Mesenteric fat pad (tissue), 1 donor: ENCODE data around the gene SH3BP1. TPM values are rescaled to one million over a fixed set of nuclear protein-coding genes. Genes with fewer than 3 reads are reported as not detected.
"Not testable (repeated sequence)": the region's sequence is repeated elsewhere in the genome, so short reads cannot be mapped to it uniquely, and the experiment has no call there.

ENCODE experiments used
- DNase-seq: peaks from one replicate; pipeline ENCODE4 v3.0.0-alpha.2; 2020; ENCODE audit warnings: low spot score
- total RNA-seq: library from RNA; stranded (reverse); fragmentation: NEBNext Ultra II Directional; extraction: Animal tissue kit (Norgen Biotek cat#: 25700); gene quantifications from one replicate; pipeline ENCODE4 v1.2.1, GENCODE V29; 2021
- donor health status: DM: yes; HTN: yes; CAD: no.

SH3BP1 gene
- total RNA-seq, 1 donor from 2014 or later = 15.0 TPM

DNA sequence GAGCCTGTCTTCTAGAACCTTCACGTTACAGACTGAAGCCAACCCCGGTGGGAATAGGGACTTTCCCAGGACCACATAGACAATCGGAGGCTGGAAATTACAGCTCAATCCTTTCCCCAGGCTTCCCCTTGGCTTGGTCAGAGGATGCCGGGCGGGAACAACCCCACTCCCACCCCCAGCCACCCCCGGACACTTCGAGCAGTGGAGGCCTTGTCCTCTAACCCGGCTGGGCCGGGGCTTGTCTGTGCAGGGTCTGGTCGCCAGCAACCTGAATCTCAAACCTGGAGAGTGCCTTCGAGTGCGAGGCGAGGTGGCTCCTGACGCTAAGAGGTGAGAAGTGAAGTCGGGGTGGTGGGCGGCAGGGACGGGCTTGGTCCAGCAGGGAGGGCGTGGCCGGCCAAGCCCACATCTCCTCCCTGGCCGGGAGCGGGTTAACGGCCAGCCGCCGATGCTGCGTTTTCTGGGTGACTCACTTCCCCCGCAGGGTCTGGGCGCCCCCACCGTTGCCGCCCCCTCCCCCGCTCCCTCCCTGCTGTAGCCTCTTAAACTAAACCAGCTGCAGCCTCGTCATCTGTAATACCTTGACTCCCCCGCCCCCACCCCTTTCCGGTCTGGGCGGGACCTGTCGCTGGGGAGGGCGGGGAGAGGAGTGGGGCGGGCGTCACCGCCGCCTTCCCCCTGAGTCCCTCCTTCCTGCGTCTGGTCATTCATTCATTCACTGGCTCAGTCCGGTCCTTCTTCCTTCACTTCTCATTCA lies 37.4 kb downstream of the SH3BP1 start:
- peak; percentile 94 for DNase-seq

DNA sequence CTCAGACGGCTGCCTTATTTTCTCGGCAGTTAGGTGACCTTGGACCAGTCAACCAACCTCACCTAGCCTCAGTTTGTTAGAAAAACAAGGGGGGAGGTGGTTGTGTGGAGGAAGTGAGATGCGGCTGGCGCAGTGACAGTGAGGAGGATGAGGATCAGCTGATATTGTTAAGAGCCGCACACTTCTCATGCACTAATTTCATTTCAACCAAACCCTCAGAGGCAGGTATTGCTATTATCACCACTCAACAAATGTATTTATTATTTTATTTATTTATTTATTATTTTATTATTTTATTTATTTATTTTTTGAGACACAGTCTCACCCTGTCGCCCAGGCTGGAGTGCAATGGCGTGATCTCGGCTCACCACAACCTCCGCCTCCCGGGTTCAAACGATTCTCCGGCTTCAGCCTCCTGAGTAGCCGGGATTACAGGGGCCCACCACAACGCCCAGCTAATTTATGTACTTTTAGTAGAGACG lies 38.1 kb downstream of the SH3BP1 start:
- DNase-seq = no peak

- DNase-seq = no peak
Measured at GRCh38 chr22:37678372-37678771, 38.9 kb downstream of the SH3BP1 start.

DNA sequence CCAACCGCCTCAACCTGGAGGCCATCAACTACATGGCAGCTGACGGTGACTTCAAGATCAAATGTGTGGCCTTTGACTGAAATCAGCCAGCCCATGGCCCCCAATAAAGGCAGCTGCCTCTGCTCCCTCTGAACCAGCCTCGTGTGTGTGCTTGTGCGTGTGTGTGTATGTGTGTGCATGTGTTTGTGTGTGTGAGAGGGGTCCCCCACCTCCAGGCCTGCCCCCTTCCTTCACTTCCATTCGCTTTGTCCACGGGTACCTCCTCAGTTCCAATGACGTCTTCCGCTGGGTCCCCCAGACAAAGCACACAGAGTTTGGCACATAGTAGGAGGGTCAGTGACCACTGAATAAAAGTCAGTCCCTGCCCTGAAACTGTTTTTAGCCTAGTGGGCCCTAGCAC lies 40.2 kb downstream of the SH3BP1 start:
- no peak for DNase-seq

- DNase-seq = no peak
Measured at GRCh38 chr22:37680191-37680851, 40.9 kb downstream of the SH3BP1 start.

- no peak for DNase-seq
Measured at GRCh38 chr22:37681001-37681424, 41.5 kb downstream of the SH3BP1 start.

GRCh38 chr22:37681556-37682049 lies 42.1 kb downstream of the SH3BP1 start:
- peak; percentile 92 for DNase-seq

- DNase-seq = no peak
Measured at GRCh38 chr22:37684803-37685615, 45.5 kb downstream of the SH3BP1 start.

DNA sequence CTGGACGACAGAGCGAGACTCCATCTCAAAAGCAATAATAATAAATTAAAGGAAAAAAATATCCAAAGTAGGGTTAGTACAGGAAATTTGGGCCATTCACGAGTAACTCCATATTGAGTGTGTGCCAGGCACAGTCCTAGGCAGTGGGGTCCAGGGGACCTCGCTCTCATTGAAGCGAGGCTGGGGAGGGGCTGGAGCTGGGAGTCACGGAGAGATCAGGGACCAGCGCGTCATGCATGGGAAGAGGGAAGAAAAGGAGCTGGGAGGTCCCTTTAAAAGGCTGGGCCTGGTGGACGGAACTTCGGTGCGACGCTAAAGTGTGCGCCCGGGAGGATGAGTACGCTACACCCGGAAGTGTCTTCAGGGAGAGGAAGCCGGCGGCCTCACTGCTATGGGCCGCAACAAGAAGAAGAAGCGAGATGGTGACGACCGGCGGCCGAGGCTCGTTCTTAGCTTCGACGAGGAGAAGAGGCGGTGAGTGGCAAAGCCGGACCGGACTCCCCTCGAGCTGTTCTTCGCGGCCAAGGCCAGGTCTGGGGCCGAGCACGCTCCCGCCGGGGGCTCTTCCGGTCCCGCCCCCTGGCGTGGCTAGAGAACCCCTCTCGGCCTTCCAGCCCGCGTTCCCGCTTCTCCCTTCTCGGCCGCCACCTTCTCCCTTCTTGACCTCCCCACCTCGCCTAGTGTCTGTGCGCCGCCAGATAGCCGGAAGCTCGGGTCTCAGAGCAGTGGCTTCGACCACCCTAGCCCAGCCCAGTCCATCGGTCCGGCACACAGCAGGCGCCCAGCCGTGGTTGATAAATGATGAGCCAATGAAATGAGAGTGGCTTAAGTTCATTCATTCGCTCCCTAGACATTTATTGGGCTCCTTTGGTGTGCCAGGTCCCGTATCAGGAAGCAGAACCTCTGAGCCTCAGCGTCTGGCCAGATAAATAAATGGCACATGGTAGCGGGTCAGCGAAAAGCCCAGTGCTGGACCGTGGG lies 46.8 kb downstream of the SH3BP1 start, which contains the start of gene NOL12:
TSS of gene NOL12 (plus strand) at position 342 of the 981 bp plus-strand sequence. CDS start at position 392, 50 bp downstream.
- DNase-seq = peak; percentile 93

DNA sequence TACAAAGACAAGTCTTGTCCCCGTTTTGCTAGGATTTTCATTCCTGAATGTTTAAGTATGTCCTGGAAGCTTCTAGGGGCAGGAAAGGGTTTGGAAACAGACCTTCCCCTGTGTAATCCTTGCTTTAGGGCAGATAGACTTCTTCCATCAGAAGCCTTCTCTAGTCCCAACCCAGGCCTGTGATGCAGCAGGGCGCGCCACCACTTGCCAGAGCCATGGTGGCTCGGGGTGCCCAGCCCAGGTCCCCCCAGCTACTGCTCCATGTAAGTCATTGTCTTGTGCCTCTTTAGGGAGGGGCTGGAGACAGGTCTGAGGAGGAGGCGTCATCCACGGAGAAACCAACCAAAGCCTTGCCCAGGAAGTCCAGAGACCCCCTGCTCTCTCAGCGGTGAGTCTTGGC lies 50.9 kb downstream of the SH3BP1 start:
- DNase-seq = no peak

DNA sequence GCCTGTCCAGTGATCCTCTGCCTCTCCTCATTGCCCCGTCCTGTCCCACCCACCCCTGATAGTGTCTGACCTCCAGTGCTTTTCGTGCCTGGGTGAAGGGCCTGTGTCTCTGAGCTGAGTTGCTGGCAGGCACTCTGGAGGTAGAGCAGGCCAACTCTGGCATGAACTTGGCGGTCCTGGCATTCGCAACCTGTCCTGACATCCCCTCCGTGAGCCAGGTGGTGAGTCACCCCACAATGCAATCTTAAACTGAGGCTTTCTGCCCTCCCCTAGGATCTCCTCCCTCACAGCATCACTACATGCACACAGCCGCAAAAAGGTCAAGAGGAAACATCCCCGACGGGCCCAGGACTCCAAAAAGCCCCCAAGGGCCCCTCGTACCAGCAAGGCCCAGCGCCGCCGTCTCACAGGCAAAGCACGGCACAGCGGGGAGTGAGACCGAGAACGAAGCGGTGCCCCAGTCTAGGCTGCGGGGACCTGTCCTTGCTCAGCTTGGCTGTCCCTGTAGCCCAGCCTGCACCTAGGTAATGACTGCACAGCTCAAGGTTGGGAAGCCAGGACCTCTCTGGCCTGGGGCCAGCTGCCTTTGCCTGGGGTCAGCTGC lies 51.5 kb downstream of the SH3BP1 start:
- no peak for DNase-seq

GRCh38 chr22:37692627-37693285 lies 53.3 kb downstream of the SH3BP1 start:
- DNase-seq = no peak

DNA sequence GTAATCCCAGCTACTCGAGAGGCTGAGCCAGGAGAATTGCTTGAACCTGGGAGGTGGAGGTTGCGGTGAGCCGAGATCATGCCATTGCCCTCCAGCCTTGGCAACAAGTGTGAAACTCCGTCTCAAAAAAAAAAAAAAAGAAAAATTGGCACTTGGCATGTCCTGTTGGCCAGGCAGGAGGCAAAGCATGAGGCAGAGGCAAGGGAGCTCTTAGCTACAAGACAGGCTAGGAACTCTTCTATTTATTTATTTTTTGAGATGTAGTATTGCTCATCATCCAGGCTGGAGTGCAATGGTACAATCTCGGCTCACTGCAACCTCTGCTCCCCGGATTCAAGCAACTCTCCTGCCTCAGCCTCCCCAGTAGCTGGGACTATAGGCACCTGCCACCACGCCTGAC lies 54.7 kb downstream of the SH3BP1 start:
- not testable (repeated sequence) for DNase-seq

- not testable (repeated sequence) for DNase-seq
Measured at GRCh38 chr22:37696260-37696656, 56.8 kb downstream of the SH3BP1 start.

DNA sequence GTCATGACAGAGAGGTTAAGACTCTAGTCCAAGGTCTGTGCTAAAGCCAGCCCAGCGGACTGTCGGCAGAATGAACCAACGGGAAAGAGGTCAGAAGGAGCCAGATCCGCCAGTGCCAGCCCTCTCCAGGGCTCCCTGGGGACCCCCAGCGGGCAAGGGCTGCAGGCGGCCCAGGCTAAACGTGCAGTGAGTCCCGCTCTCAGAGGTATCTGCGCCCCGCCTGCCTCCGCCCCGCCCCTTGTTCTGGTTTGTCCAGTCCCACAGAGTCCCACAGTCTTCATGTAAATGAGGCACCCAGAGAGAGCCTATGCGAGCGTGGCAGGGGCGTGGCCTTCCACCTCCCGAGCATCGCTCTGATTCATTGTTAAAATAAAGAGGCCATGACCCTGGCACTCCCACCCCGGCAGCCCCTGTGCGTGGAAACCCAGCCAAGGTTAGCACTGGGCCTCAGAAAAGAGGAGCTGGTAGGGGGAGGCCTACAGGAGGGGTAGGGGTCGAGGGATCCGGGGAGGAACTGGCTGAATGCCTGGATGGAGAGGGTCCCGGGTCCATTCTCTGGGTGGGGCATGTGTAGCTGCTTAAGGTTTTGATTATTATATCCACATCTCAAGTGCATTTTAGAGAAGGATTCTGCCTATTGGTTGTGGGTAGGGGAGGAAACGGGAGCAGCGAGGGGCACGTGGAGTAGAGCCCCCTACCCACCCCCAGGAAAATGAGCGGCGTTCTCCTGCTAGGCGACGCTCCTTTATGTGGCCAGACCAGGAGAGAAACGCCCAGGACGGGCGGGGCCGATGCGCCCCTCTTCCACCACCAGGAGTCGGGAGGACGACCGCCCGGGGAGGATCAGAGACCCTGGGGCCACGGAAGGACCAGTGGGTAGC lies 57.4 kb downstream of the SH3BP1 start, which contains the start of gene TRIOBP:
TSS of gene TRIOBP (plus strand) at position 392 of the 881 bp plus-strand sequence. CDS start 4,318 bp downstream, outside the sequence.
- DNase-seq = peak; percentile 95

- no peak for DNase-seq
Measured at GRCh38 chr22:37697538-37697835, 58.0 kb downstream of the SH3BP1 start.

- DNase-seq = no peak
Measured at GRCh38 chr22:37701141-37701786, 61.8 kb downstream of the SH3BP1 start.

GRCh38 chr22:37703906-37704305 lies 64.4 kb downstream of the SH3BP1 start:
- no peak for DNase-seq
